Panc1 (cell line): Measurements from ENCODE around the gene GPHA2. TPM values are rescaled to one million over a fixed set of nuclear protein-coding genes. Genes with fewer than 3 reads are reported as not detected.

ENCODE experiments used
- ATAC-seq: fragments of 200-7000 bp; cut with Tn5 transposase; 2 replicates; pipeline ENCODE4 v1.9.1; 2020; ENCODE audit warnings: mild to moderate bottlenecking, moderate library complexity
- BruUV-seq: library from RNA; stranded (reverse); fragments of 400-500 nt; replicated peaks from 2 replicates; lab custom pipeline; 2021; lab: Mats Ljungman, UMichigan
- CTCF ChIA-PET: fragments of 300-600 bp; sonication (Branson Sonifier 250); formaldehyde crosslinking; loops from one replicate; lab custom pipeline; 2022; ENCODE audit warnings: antibody characterized with exemption; lab: Charles Lee
- POLR2A ChIA-PET: fragments of 300-600 bp; sonication (Branson Sonifier 250); formaldehyde crosslinking; loops from one replicate; lab custom pipeline; 2022; ENCODE audit warnings: antibody characterized with exemption; lab: Charles Lee
- DNase-seq: peaks from one replicate; pipeline ENCODE4 v3.0.0-alpha.2; 2010; ENCODE audit warnings: low read depth, low spot score
- H3K27ac ChIP-seq: 2 replicates; pipeline ENCODE4 v1.5.1; 2011; ENCODE audit warnings: mild to moderate bottlenecking, low read length, inconsistent platforms
- H3K27me3 ChIP-seq: fragments of 200-500 bp; sonication (Bioruptor generic); 2 replicates; pipeline ENCODE4 v1.6.0; 2014; ENCODE audit warnings: low read length, inconsistent platforms; ENCODE audit not compliant: control insufficient read depth, insufficient read depth
- H3K36me3 ChIP-seq: fragments of 200-500 bp; sonication (Bioruptor generic); 2 replicates; pipeline ENCODE4 v1.5.1; 2014; ENCODE audit warnings: inconsistent platforms, mild to moderate bottlenecking, low read length, moderate library complexity; ENCODE audit not compliant: control insufficient read depth, insufficient read depth
- H3K4me1 ChIP-seq: 2 replicates; pipeline ENCODE4 v1.5.1; 2011; ENCODE audit warnings: inconsistent platforms, mild to moderate bottlenecking, low read length, moderate library complexity; ENCODE audit not compliant: control insufficient read depth, insufficient read depth
- H3K4me3 ChIP-seq, 2 experiments: 2 replicates each; pipeline ENCODE4 v1.5.1; 2011 to 2012; ENCODE audit warnings: low read depth in 2 of 2, low read length in 2 of 2, mild to moderate bottlenecking in 2 of 2, inconsistent platforms in 1 of 2, moderate library complexity in 1 of 2
- H3K9me3 ChIP-seq: fragments of 200-500 bp; sonication (Bioruptor generic); 2 replicates; pipeline ENCODE4 v1.5.1; 2014; ENCODE audit warnings: low read depth, mild to moderate bottlenecking, inconsistent platforms, low read length, moderate library complexity; ENCODE audit not compliant: control insufficient read depth, insufficient read depth
- CTCF ChIP-seq: fragments of 450-650 bp; IDR thresholded peaks from 2 replicates; pipeline ENCODE4 v1.5.1; 2017; ENCODE audit warnings: mild to moderate bottlenecking
- POLR2AphosphoS5 ChIP-seq: IDR thresholded peaks from 2 replicates; pipeline ENCODE4 v1.6.1; 2012; ENCODE audit warnings: mild to moderate bottlenecking, low read depth, low read length, moderate library complexity
- REST ChIP-seq, 2 experiments: IDR thresholded peaks; 2 replicates each; pipeline ENCODE4 v1.6.1; 2011 to 2012; ENCODE audit warnings: low read depth in 2 of 2, control low read depth in 1 of 2, low read length in 1 of 2, mild to moderate bottlenecking in 1 of 2, moderate library complexity in 1 of 2; ENCODE audit not compliant: insufficient read depth in 1 of 2
- SIN3A ChIP-seq: IDR thresholded peaks from 2 replicates; pipeline ENCODE4 v1.6.1; 2012; ENCODE audit warnings: low read depth, mild to moderate bottlenecking, low read length, moderate library complexity, borderline replicate concordance; ENCODE audit not compliant: insufficient read depth
- TCF7L2 ChIP-seq: IDR thresholded peaks from 2 replicates; pipeline ENCODE4 v1.6.1; 2011; ENCODE audit warnings: mild to moderate bottlenecking, low read depth, low read length, inconsistent platforms
- in situ Hi-C: cut with HindIII; loops from 2 replicates; pipeline ENCODE4 v1.10.0; 2016; ENCODE audit warnings: low sequenced_read_pairs, low pct_unique_long_range_greater_than_20kb
- intact Hi-C: fragments of 100-400 bp; cut with micrococcal nuclease; formaldehyde crosslinking; loops from one replicate; pipeline ENCODE4 v1.10.0; 2022; ENCODE audit not compliant: unreplicated experiment
- total RNA-seq: library from RNA; stranded (reverse); gene quantifications from one replicate; pipeline ENCODE4 v1.2.1, GENCODE V29; 2021; ENCODE audit not compliant: unreplicated experiment

Gene GPHA2
- total RNA-seq, 1 experiment from 2014 or later, result not detected

GRCh38 chr11:64959498-64959897 lies 23.8 kb upstream of the GPHA2 start:
- ATAC-seq (no peak), DNase-seq (no peak)
- no TSS peak for BruUV-seq
- intact Hi-C loops (no loop called here), in situ Hi-C loops (no loop called here)
- Histone ChIP-seq H3K4me1 (no peaks in the 10 kb centered on the region), H3K27ac (no peak overlapping the region), H3K36me3 (no peaks in the 10 kb centered on the region), H3K9me3 (no peaks in the 10 kb centered on the region), H3K27me3 (no peaks in the 10 kb centered on the region; the same call in 1 of the 2 replicates), H3K4me3 (no peak overlapping the region)
- POLR2A ChIA-PET, result no interaction called here
- CTCF ChIA-PET, result no interaction called here
- no peak for TF ChIP-seq REST (IDR thresholded peaks at IDR 0.05; ENCODE audit: insufficient read depth in 1 of 2, low read depth in 2 of 2, low read length in 1 of 2)
- no peak for TF ChIP-seq POLR2AphosphoS5
- TF ChIP-seq TCF7L2, result no peak
- TF ChIP-seq SIN3A, result no peak
- no peak for TF ChIP-seq CTCF

- no peaks in the 10 kb centered on the region for H3K36me3 ChIP-seq
- ATAC-seq (no peak), DNase-seq (no peak)
- H3K4me3 ChIP-seq, result no peak overlapping the region
- in situ Hi-C loops (no loop called here), intact Hi-C loops (no loop called here)
- H3K9me3 ChIP-seq, result no peaks in the 10 kb centered on the region
- BruUV-seq, result no TSS peak
- CTCF ChIA-PET, result no interaction called here
- no peaks in the 10 kb centered on the region; the same call in 1 of the 2 replicates for H3K27me3 ChIP-seq
- no peak overlapping the region for H3K27ac ChIP-seq
- TF ChIP-seq POLR2AphosphoS5, result no peak
- no peak for TF ChIP-seq SIN3A
- TF ChIP-seq CTCF, result no peak
- TF ChIP-seq TCF7L2, result no peak
- no peak for TF ChIP-seq REST (IDR thresholded peaks at IDR 0.05; ENCODE audit: insufficient read depth in 1 of 2, low read depth in 2 of 2, low read length in 1 of 2)
- POLR2A ChIA-PET, result no interaction called here
- H3K4me1 ChIP-seq, result no peaks in the 10 kb centered on the region
Observed at GRCh38 chr11:64954201-64954600, 18.5 kb upstream of the GPHA2 start.
